Transverse colon (tissue), 3 donors: ENCODE data around the gene NLGN4Y.

Experiments used
- EP300 ChIP-seq: sonication (generic); formaldehyde crosslinking; IDR thresholded peaks from one replicate; pipeline ENCODE4 v1.6.1; 2017; ENCODE audit warnings: antibody characterized with exemption, low read depth
- POLR2A ChIP-seq: fragments of 450-650 bp; IDR thresholded peaks from one replicate; pipeline ENCODE4 v1.6.1; 2016; ENCODE audit warnings: antibody characterized with exemption, mild to moderate bottlenecking, moderate library complexity
- TF ChIP-seq, protein P1 (sequence below), 5 experiments: fragments of 200-600 bp in 3 of 5; fragments of 450-650 bp in 2 of 5; sonication (generic) in 3 of 5; IDR thresholded peaks; 1 replicate in 2 of 5; 2 replicates in 3 of 5; pipeline ENCODE4 v1.5.1; 2016 to 2017; ENCODE audit warnings: antibody characterized with exemption in 5 of 5, inconsistent platforms in 3 of 5, mild to moderate bottlenecking in 2 of 5, moderate library complexity in 1 of 5

- TF ChIP-seq, protein P1, sequence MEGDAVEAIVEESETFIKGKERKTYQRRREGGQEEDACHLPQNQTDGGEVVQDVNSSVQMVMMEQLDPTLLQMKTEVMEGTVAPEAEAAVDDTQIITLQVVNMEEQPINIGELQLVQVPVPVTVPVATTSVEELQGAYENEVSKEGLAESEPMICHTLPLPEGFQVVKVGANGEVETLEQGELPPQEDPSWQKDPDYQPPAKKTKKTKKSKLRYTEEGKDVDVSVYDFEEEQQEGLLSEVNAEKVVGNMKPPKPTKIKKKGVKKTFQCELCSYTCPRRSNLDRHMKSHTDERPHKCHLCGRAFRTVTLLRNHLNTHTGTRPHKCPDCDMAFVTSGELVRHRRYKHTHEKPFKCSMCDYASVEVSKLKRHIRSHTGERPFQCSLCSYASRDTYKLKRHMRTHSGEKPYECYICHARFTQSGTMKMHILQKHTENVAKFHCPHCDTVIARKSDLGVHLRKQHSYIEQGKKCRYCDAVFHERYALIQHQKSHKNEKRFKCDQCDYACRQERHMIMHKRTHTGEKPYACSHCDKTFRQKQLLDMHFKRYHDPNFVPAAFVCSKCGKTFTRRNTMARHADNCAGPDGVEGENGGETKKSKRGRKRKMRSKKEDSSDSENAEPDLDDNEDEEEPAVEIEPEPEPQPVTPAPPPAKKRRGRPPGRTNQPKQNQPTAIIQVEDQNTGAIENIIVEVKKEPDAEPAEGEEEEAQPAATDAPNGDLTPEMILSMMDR (IDR thresholded peaks at IDR 0.05) = no peak
- TF ChIP-seq POLR2A (no peak), EP300 (no peak)
Observed at GRCh38 chrY:14708158-14708557, 183.8 kb downstream of the NLGN4Y start.
